Measurements from ENCODE around the gene LYRM9. TPM values are rescaled to one million over a fixed set of nuclear protein-coding genes. Genes with fewer than 3 reads are reported as not detected.

The LYRM9 gene
- total RNA-seq (2021) (2.8 and 4.7 TPM in 2 replicates), Bru-seq, nascent RNA (percentile 36 among the genes with signal in this experiment), BruChase-seq, experiment 1, labeled RNA remaining after a 2-hour chase (percentile 48 among the genes with signal in this experiment), BruChase-seq, experiment 2, labeled RNA remaining after a 6-hour chase (percentile 52 among the genes with signal in this experiment)
- long read RNA-seq, partial matches to known transcripts = 0 of 5 reads
- long read RNA-seq, other reads (novel, unspliced or antisense) = 3 of 5 reads

DNA sequence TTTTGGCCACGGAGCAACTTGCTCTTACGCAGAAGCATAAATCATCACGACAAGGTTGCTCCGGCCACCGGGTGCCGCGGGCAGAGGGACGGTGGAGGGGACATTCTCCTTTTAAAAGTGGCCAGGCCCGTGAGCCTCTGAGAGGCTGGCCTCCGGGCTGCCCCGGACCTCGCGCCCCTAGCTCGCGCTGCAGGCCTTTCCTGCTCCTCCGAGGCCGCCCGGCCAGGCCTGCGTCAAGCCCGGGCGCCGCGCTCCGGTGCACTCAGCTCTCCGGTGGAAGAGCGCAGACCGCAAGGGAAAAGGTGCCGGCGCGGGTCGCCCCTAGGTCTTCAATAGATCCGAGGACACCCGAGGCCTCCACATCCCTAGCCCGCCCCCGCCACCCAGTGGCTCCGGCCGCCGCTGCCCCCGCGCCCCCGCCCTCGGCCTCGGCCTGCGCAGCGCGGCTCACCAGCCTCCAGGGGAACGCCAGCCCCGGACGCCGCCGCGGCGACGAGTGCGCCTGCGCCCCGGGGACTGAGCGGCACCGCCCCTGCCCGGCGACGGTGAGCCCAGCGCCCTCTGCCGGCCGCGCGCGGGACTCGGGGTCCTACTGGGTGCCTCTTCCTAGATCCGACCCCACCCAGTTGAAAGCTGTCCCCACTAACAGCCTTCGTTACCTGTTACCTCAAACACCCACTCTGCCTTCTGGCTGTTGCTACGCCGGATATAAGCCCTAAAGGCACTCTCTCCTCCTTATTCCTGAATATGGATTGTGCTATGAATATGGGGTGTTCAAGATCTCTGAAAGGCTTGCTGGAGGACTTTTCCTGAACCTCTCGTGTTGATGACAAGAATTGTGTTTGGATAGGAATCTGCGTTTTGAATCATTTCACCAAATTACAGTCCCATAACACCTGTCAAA lies at the start of gene LYRM9:
TSS of gene LYRM9 (minus strand) at position 500 of the 904 bp plus-strand sequence. CDS start 10,671 bp downstream, outside the sequence.
- Histone ChIP-seq H3K36me3 (ENCODE audit: insufficient read depth, low read length, poor library complexity, severe bottlenecking) (no peaks in the 10 kb centered on the region), H3K4me3 (ENCODE audit: low read depth, low read length, poor library complexity, severe bottlenecking) (peak within 1 kb of the TSS; percentile 70), H3K9me3 (ENCODE audit: low read depth, low read length, poor library complexity, severe bottlenecking) (no peaks in the 10 kb centered on the region), H3K27ac (ENCODE audit: low read depth, low read length, poor library complexity, severe bottlenecking) (peak within 1 kb of the TSS; percentile 74), H3K4me1 (ENCODE audit: insufficient read depth, low read length, poor library complexity, severe bottlenecking) (no peaks in the 10 kb centered on the region), H3K27me3 (replicated peaks; ENCODE audit: insufficient read depth, low read depth, low read length, poor library complexity) (no peaks in the 10 kb centered on the region)
- POLR2A ChIA-PET (ENCODE audit: low non-redundant PET) = interaction anchor here (1.0 kb wide), 1 partner anchor 268 kb away, joined by 3 read pairs; no protein-coding TSS in a partner anchor
- CTCF ChIA-PET = interaction anchor here (0.6 to 2.6 kb wide), 11 partner anchors 9 to 524 kb away, joined by 3 to 12 read pairs (median 4); no protein-coding TSS in a partner anchor
- no peak for TF ChIP-seq EZH2 (IDR thresholded peaks at IDR 0.05; ENCODE audit: borderline replicate concordance, low read depth, low read length, poor library complexity, severe bottlenecking)
- TF ChIP-seq, protein P1, sequence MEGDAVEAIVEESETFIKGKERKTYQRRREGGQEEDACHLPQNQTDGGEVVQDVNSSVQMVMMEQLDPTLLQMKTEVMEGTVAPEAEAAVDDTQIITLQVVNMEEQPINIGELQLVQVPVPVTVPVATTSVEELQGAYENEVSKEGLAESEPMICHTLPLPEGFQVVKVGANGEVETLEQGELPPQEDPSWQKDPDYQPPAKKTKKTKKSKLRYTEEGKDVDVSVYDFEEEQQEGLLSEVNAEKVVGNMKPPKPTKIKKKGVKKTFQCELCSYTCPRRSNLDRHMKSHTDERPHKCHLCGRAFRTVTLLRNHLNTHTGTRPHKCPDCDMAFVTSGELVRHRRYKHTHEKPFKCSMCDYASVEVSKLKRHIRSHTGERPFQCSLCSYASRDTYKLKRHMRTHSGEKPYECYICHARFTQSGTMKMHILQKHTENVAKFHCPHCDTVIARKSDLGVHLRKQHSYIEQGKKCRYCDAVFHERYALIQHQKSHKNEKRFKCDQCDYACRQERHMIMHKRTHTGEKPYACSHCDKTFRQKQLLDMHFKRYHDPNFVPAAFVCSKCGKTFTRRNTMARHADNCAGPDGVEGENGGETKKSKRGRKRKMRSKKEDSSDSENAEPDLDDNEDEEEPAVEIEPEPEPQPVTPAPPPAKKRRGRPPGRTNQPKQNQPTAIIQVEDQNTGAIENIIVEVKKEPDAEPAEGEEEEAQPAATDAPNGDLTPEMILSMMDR (conservative IDR thresholded peaks at IDR 0.05; ENCODE audit: low read depth, low read length) = peak; percentile 80
- intact Hi-C loops (cut with micrococcal nuclease; ENCODE audit: unreplicated experiment) = loop anchor here (5.0 to 10.0 kb wide), 3 partner anchors 152 to 359 kb away; partner anchors contain the start of gene NLK
- no TSS peak for BruUV-seq (replicated peaks)
- DNase-seq (ENCODE audit: low spot score) = peak; percentile 91

- ChIA-PET POLR2A (ENCODE audit: low non-redundant PET) (interaction anchor here (0.6 kb wide), 1 partner anchor 106 kb away, joined by 4 read pairs; no protein-coding TSS in a partner anchor), CTCF (no interaction called here)
- no TSS peak for BruUV-seq (replicated peaks)
- TF ChIP-seq, protein P1 (conservative IDR thresholded peaks at IDR 0.05; ENCODE audit: low read depth, low read length) = no peak
- TF ChIP-seq EZH2 (IDR thresholded peaks at IDR 0.05; ENCODE audit: borderline replicate concordance, low read depth, low read length, poor library complexity, severe bottlenecking) = no peak
- Histone ChIP-seq H3K4me1 (ENCODE audit: insufficient read depth, low read length, poor library complexity, severe bottlenecking) (no peaks in the 10 kb centered on the region), H3K27ac (ENCODE audit: low read depth, low read length, poor library complexity, severe bottlenecking) (no peak overlapping the region), H3K9me3 (ENCODE audit: low read depth, low read length, poor library complexity, severe bottlenecking) (no peaks in the 10 kb centered on the region), H3K36me3 (ENCODE audit: insufficient read depth, low read length, poor library complexity, severe bottlenecking) (no peaks in the 10 kb centered on the region), H3K27me3 (replicated peaks; ENCODE audit: insufficient read depth, low read depth, low read length, poor library complexity) (no peaks in the 10 kb centered on the region), H3K4me3 (ENCODE audit: low read depth, low read length, poor library complexity, severe bottlenecking) (no peak overlapping the region)
- intact Hi-C loops (cut with micrococcal nuclease; ENCODE audit: unreplicated experiment) = no loop called here
- no peak for DNase-seq (ENCODE audit: low spot score)
These were observed 47.6 kb upstream of the LYRM9 start for GRCh38 chr17:27940503-27941428.

All from A673 (cell line).